H1 (cell line): ENCODE results near the gene DPH1. TPM values are rescaled to one million over a fixed set of nuclear protein-coding genes. Genes with fewer than 3 reads are reported as not detected.

Source experiments
- CTCF ChIA-PET: fragments of 300-600 bp; sonication (Branson Sonifier 250); formaldehyde crosslinking; loops from one replicate; lab custom pipeline; 2021; ENCODE audit not compliant: partially characterized antibody; lab: Charles Lee
- POLR2A ChIA-PET: fragments of 300-600 bp; sonication (Branson Sonifier 250); formaldehyde crosslinking; loops from one replicate; lab custom pipeline; 2021; ENCODE audit warnings: inconsistent platforms; ENCODE audit not compliant: partially characterized antibody; lab: Charles Lee
- DNase-seq, 2 experiments: peaks; one replicate each; pipeline versions ENCODE4 v3.0.0 to v3.0.0-alpha.2; 2010 to 2022; ENCODE audit warnings: low spot score in 2 of 2, low read depth in 1 of 2, mixed read lengths in 1 of 2
- FAIRE-seq: peaks from 2 replicates; lab custom pipeline; 2011; peaks lifted over from hg19 to GRCh38; lab: Jason Lieb, UNC
- H2AFZ ChIP-seq: 2 replicates; pipeline ENCODE4 v1.8.1; 2012; ENCODE audit warnings: low read length, inconsistent platforms
- H2AK5ac ChIP-seq: 2 replicates; pipeline ENCODE4 v1.6.1; 2013; ENCODE audit warnings: low read depth, low read length
- H2BK120ac ChIP-seq: replicated peaks from 2 replicates; pipeline ENCODE3; 2013; ENCODE audit warnings: low read depth, low read length, inconsistent platforms
- H2BK12ac ChIP-seq: 2 replicates; pipeline ENCODE4 v1.6.1; 2013; ENCODE audit warnings: low read depth, low read length
- H2BK15ac ChIP-seq: 2 replicates; pipeline ENCODE4 v1.6.1; 2013; ENCODE audit warnings: low read length
- H2BK20ac ChIP-seq: 2 replicates; pipeline ENCODE4 v1.6.1; 2013; ENCODE audit warnings: low read length
- H2BK5ac ChIP-seq: 2 replicates; pipeline ENCODE4 v1.6.1; 2013; ENCODE audit warnings: low read depth, low read length
- H3K14ac ChIP-seq: 2 replicates; pipeline ENCODE4 v1.6.1; 2013; ENCODE audit warnings: inconsistent platforms; ENCODE audit not compliant: insufficient read length
- H3K18ac ChIP-seq: 2 replicates; pipeline ENCODE4 v1.6.1; 2013; ENCODE audit warnings: low read length; ENCODE audit errors: extremely low read depth
- H3K23ac ChIP-seq: 2 replicates; pipeline ENCODE4 v1.6.1; 2013; ENCODE audit warnings: inconsistent platforms; ENCODE audit not compliant: insufficient read length
- H3K23me2 ChIP-seq: 2 replicates; pipeline ENCODE4 v1.6.1; 2013; ENCODE audit warnings: low read depth, low read length
- H3K27ac ChIP-seq: 2 replicates; pipeline ENCODE4 v1.6.1; 2011; ENCODE audit warnings: low read depth, low read length, inconsistent platforms
- H3K27me3 ChIP-seq, 4 experiments: replicated peaks in 1 of 4; 1 replicate in 1 of 4; 2 replicates in 3 of 4; pipeline versions ENCODE4 v1.6.1 to v1.8.1; 2011 to 2013; ENCODE audit warnings: low read length in 3 of 4, mild to moderate bottlenecking in 3 of 4, inconsistent platforms in 2 of 4, mixed read lengths in 2 of 4, moderate library complexity in 1 of 4; ENCODE audit not compliant: control insufficient read depth in 3 of 4, insufficient read depth in 3 of 4; ENCODE audit errors: extremely low read depth in 1 of 4
- H3K36me3 ChIP-seq, 4 experiments: 2 replicates each; pipeline versions ENCODE4 v1.6.1 to v1.8.1; 2011 to 2013; ENCODE audit warnings: mild to moderate bottlenecking in 4 of 4, low read length in 3 of 4, moderate library complexity in 2 of 4, control low read depth in 1 of 4, inconsistent platforms in 1 of 4; ENCODE audit not compliant: insufficient read depth in 4 of 4, control insufficient read depth in 2 of 4
- H3K4ac ChIP-seq: replicated peaks from 2 replicates; pipeline ENCODE3; 2013; ENCODE audit warnings: low read length, low read depth, mixed read lengths, inconsistent platforms; ENCODE audit not compliant: insufficient read length
- H3K4me1 ChIP-seq, 4 experiments: replicated peaks in 1 of 4; 1 replicate in 1 of 4; 2 replicates in 3 of 4; pipeline versions ENCODE4 v1.6.1 to v1.8.1; 2011 to 2013; ENCODE audit warnings: low read length in 3 of 4, inconsistent platforms in 2 of 4, mixed read lengths in 1 of 4; ENCODE audit not compliant: insufficient read depth in 4 of 4, control insufficient read depth in 3 of 4
- H3K4me2 ChIP-seq, 2 experiments: 2 replicates each; pipeline versions ENCODE4 v1.6.1 to v1.8.1; 2011 to 2013; ENCODE audit warnings: low read depth in 2 of 2, low read length in 2 of 2, control low read depth in 1 of 2, inconsistent platforms in 1 of 2, mild to moderate bottlenecking in 1 of 2; ENCODE audit not compliant: insufficient read depth in 1 of 2
- H3K4me3 ChIP-seq, 4 experiments: fragments of 200-600, 300-600 bp in 1 of 4; sonication (generic), shearing (Covaris generic), sonication (Bioruptor Twin) in 1 of 4; 2 replicates each; pipeline versions ENCODE4 v1.5.1 to v1.8.1; 2011 to 2016; ENCODE audit warnings: low read length in 4 of 4, low read depth in 3 of 4, control low read depth in 2 of 4, inconsistent platforms in 2 of 4, mild to moderate bottlenecking in 2 of 4, mixed read lengths in 1 of 4, moderate library complexity in 1 of 4; ENCODE audit not compliant: insufficient read depth in 2 of 4; ENCODE audit errors: extremely low read depth in 1 of 4
- H3K56ac ChIP-seq: replicated peaks from 2 replicates; pipeline ENCODE3; 2013; ENCODE audit warnings: low read depth, mild to moderate bottlenecking, mixed read lengths, low read length, inconsistent platforms; ENCODE audit not compliant: insufficient read length
- H3K79me1 ChIP-seq: 2 replicates; pipeline ENCODE4 v1.6.1; 2013; ENCODE audit warnings: low read depth, low read length, control low read depth
- H3K79me2 ChIP-seq, 2 experiments: 2 replicates each; pipeline versions ENCODE4 v1.6.1 to v1.8.1; 2012 to 2013; ENCODE audit warnings: low read length in 2 of 2, mild to moderate bottlenecking in 2 of 2, inconsistent platforms in 1 of 2; ENCODE audit not compliant: insufficient read depth in 2 of 2, control insufficient read depth in 1 of 2
- H3K9ac ChIP-seq, 4 experiments: replicated peaks in 1 of 4; 1 replicate in 1 of 4; 2 replicates in 3 of 4; pipeline versions ENCODE4 v1.6.1 to v1.8.1; 2011 to 2013; ENCODE audit warnings: low read depth in 3 of 4, low read length in 3 of 4, control low read depth in 2 of 4, mild to moderate bottlenecking in 2 of 4, moderate library complexity in 2 of 4, inconsistent platforms in 1 of 4; ENCODE audit errors: extremely low read depth in 1 of 4
- H3K9me3 ChIP-seq, 2 experiments: 2 replicates each; pipeline versions ENCODE4 v1.6.1 to v1.8.1; 2012 to 2013; ENCODE audit warnings: mild to moderate bottlenecking in 2 of 2, moderate library complexity in 2 of 2, control low read depth in 1 of 2, inconsistent platforms in 1 of 2, low read depth in 1 of 2, low read length in 1 of 2, mixed read lengths in 1 of 2; ENCODE audit not compliant: insufficient read depth in 2 of 2
- H4K20me1 ChIP-seq, 2 experiments: replicated peaks in 1 of 2; 2 replicates each; pipeline versions ENCODE3 to v1.8.1; 2011 to 2013; ENCODE audit warnings: inconsistent platforms in 2 of 2, low read length in 2 of 2, mild to moderate bottlenecking in 1 of 2; ENCODE audit not compliant: insufficient read depth in 2 of 2, control insufficient read depth in 1 of 2
- H4K5ac ChIP-seq: 2 replicates; pipeline ENCODE4 v1.6.1; 2013; ENCODE audit warnings: low read length, low read depth, mixed read lengths, inconsistent platforms; ENCODE audit not compliant: insufficient read length
- H4K8ac ChIP-seq: 2 replicates; pipeline ENCODE4 v1.8.0; 2013; ENCODE audit warnings: mild to moderate bottlenecking, moderate library complexity, low read length, inconsistent platforms; ENCODE audit not compliant: insufficient read depth; ENCODE audit errors: extremely low read depth
- H4K91ac ChIP-seq: replicated peaks from 2 replicates; pipeline ENCODE3; 2013; ENCODE audit warnings: low read length, mixed read lengths, inconsistent platforms; ENCODE audit not compliant: insufficient read length
- CBX5 ChIP-seq: fragments of 300-800, 300-1000 bp; sonication (generic); IDR thresholded peaks from 2 replicates; pipeline ENCODE4 v1.7.1; 2016; ENCODE audit warnings: antibody characterized with exemption, low read length, low read depth
- CHD1 ChIP-seq: IDR thresholded peaks from 2 replicates; pipeline ENCODE4 v1.6.1; 2012; ENCODE audit warnings: low read depth, low read length, improper control_type of control experiment
- RAD21 ChIP-seq, 2 experiments: IDR thresholded peaks in 1 of 2; conservative IDR thresholded peaks in 1 of 2; 2 replicates each; pipeline ENCODE4 v1.6.1; 2011; ENCODE audit warnings: low read depth in 2 of 2, low read length in 2 of 2, improper control_type of control experiment in 1 of 2, inconsistent platforms in 1 of 2, mild to moderate bottlenecking in 1 of 2, moderate library complexity in 1 of 2
- WGBS, 2 experiments: shearing (Covaris generic) in 1 of 2; methylation state at CpG; one replicate each; pipeline versions ENCODE4 v1.1.6 to v1.1.7; 2013 to 2015; ENCODE audit warnings: low lambda C conversion rate in 2 of 2, mixed read lengths in 2 of 2, inconsistent platforms in 1 of 2, low coverage in 1 of 2, missing lambda C conversion rate in 1 of 2; ENCODE audit not compliant: insufficient replicate concordance in 2 of 2, insufficient coverage in 1 of 2, insufficient read length in 1 of 2; ENCODE audit errors: extremely low coverage in 1 of 2, missing lambda C conversion rate in 1 of 2; 5-methylcytosine and 5-hydroxymethylcytosine counted together
- polyA plus RNA-seq, 7 experiments: library from polyadenylated mRNA; depleted of rRNA in 3 of 7; stranded (reverse) in 5 of 7; unstranded in 2 of 7; fragments of >200 nt in 5 of 7; fragments of 200-250 nt in 2 of 7; gene quantifications; 1 replicate in 5 of 7; 2 replicates in 1 of 7; 4 replicates in 1 of 7; pipeline versions ENCODE4 v1.2.1 to v1.2.3, GENCODE V29; 2011 to 2013; ENCODE audit warnings: missing spikeins in 2 of 7, mixed read lengths in 2 of 7
- total RNA-seq: library from RNA; stranded (reverse); fragmentation: NEBNext Ultra II Directional; extraction: Animal tissue kit (Norgen Biotek cat#: 25700); gene quantifications from 2 replicates; pipeline ENCODE4 v1.2.1, GENCODE V29; 2021

The DPH1 gene
- total and polyA plus RNA-seq, 2 of the 8 experiments (the other 6 are each of a cell fraction or from before 2014, with no cell fraction given): 24.9 to 30.0 TPM

DNA sequence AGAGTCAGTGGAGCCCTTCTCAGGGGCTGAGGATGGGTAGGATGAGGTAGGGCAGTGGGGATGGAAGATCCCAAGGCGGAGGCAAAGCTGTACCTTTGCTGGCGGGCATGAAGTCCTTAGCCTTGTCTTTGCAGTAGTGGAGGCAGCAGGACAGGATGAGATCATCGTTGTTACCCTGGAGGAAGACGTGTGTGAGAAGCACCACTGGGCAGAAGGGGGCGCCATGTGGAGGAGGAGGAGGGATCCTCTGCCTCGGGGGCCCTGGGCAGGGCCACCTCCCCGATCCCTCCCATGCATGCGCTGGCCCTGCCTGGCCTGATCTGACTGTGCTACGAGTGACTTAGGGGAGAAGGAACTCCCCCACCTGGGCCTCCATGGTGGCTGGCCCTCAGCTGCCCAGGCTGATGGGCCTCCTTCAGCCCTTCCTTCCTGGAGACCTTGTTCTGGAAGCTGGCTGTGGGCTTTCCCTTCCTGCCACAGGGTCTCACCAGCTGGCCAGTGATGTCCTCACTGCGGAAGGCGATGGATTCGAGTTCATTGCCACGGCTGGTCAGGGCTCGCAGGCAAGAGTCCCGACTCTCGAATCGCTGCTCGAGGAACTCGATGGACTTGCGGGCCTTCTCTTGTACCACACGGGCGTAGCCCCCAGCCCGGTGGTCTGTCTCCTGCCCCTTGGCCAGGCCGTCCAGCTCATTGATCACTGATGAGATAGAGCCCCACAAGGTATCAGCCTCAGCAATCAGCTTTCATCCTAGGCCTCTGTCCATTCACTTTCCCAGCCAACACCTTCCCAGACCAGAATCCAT, 35.2 kb downstream of the DPH1 start:
- Histone ChIP-seq H2BK5ac (peak overlapping the region; percentile 10; the same call in 1 of the 2 replicates), H4K91ac (no peak overlapping the region), H3K79me1 (no peaks in the 10 kb centered on the region), H2AK5ac (no peak overlapping the region), H3K4me2 (no peak overlapping the region), H3K23me2 (no peaks in the 10 kb centered on the region), H3K9me3 (no peaks in the 10 kb centered on the region), H4K8ac (0 out of 2 replicates have a peak overlapping the region, but pooled peaks have one; percentile 22), H2AFZ (no peak overlapping the region), H3K4me3 (no peak overlapping the region), H2BK120ac (no peak overlapping the region), H3K14ac (no peak overlapping the region), H3K36me3 (peaks cover 0 to 4% (median 0%) of the 10 kb centered on the region in 4 experiments; a peak in 1 of 8 replicates), H3K18ac (no peak overlapping the region; the same call in 1 of the 2 replicates), H4K5ac (no peak overlapping the region), H2BK12ac (no peak overlapping the region), H3K4ac (peak overlapping the region; percentile 25), H3K4me1 (peaks cover 0 to 13% (median 9%) of the 10 kb centered on the region in 4 experiments; a peak in 6 of 7 replicates), H4K20me1 (peaks cover 6 to 8% of the 10 kb centered on the region in 2 experiments), H3K27me3 (peaks cover 0 to 11% (median 5%) of the 10 kb centered on the region in 4 experiments; a peak in 5 of 7 replicates), H2BK15ac (no peak overlapping the region), H3K79me2 (no peaks in the 10 kb centered on the region), H3K56ac (no peak overlapping the region), H3K23ac (no peak overlapping the region), H3K9ac (0 out of 7 replicates have a peak overlapping the region, but pooled peaks of 1 of the 4 experiments have one; percentile 4), H2BK20ac (no peak overlapping the region), H3K27ac (no peak overlapping the region)
- WGBS, 2 experiments: 79% methylated on average over 24 of the region's 24 CpGs; no CpG with 5 or more reads in 1 of the 2 experiments
- ChIA-PET POLR2A (interaction anchor here (1.2 kb wide), 1 partner anchor 14 kb away, joined by 4 read pairs; no protein-coding TSS in a partner anchor), CTCF (interaction anchor here (0.6 to 7.6 kb wide), 28 partner anchors 8 to 1316 kb away, joined by 3 to 58 read pairs (median 4); partner anchors contain the start of gene HIC1)
- DNase-seq: peak in 1 of 2 experiments; percentile 89
- FAIRE-seq: peak; percentile 92
- TF ChIP-seq CHD1: no peak
- TF ChIP-seq CBX5: no peak
- peak; percentile 71 to 73 for TF ChIP-seq RAD21 (IDR thresholded peaks at IDR 0.05 in 1 of 2, conservative IDR thresholded peaks at IDR 0.05 in 1 of 2; ENCODE audit: low read depth in 2 of 2, low read length in 2 of 2)
